Thoracic aorta (tissue), 2 donors: ENCODE data around the gene ERBB4. TPM values are rescaled to one million over a fixed set of nuclear protein-coding genes. Genes with fewer than 3 reads are reported as not detected.

Experiments used
- ATAC-seq: fragments of 150-250 bp; one replicate; pipeline ENCODE4 v1.8.0; 2017; ENCODE audit warnings: low read depth; ENCODE audit not compliant: insufficient number of reproducible peaks, low FRiP score
- DNase-seq: peaks from one replicate; pipeline ENCODE4 v3.0.0-alpha.2; 2020; ENCODE audit warnings: low spot score
- H3K27ac ChIP-seq, 2 donors: fragments of 200-600 bp; sonication (generic); 1 replicate in 1 of 2; 2 replicates in 1 of 2; pipeline ENCODE4 v1.5.1; 2016; ENCODE audit warnings: mild to moderate bottlenecking in 2 of 2, moderate library complexity in 2 of 2
- H3K27me3 ChIP-seq: fragments of 200-600 bp; sonication (generic); replicated peaks from 2 replicates; pipeline ENCODE4 v1.6.0; 2016; ENCODE audit warnings: mild to moderate bottlenecking; ENCODE audit not compliant: insufficient read depth
- H3K36me3 ChIP-seq: fragments of 200-600 bp; sonication (generic); one replicate; pipeline ENCODE4 v1.5.1; 2016
- H3K4me1 ChIP-seq, 2 donors: fragments of 200-600 bp; sonication (generic); 1 replicate in 1 of 2; 2 replicates in 1 of 2; pipeline versions ENCODE4 v1.5.1 to v1.6.0; 2016; ENCODE audit warnings: low read depth in 2 of 2, mild to moderate bottlenecking in 1 of 2; ENCODE audit not compliant: control insufficient read depth in 1 of 2
- H3K4me3 ChIP-seq: fragments of 200-600 bp; sonication (generic); 2 replicates; pipeline ENCODE4 v1.5.1; 2016; ENCODE audit warnings: mild to moderate bottlenecking
- H3K9me3 ChIP-seq: fragments of 200-600 bp; sonication (generic); 2 replicates; pipeline ENCODE4 v1.5.1; 2016
- CTCF ChIP-seq: fragments of 200-600 bp; sonication (generic); IDR thresholded peaks from one replicate; pipeline ENCODE4 v1.5.1; 2019; ENCODE audit warnings: antibody characterized with exemption
- total RNA-seq, 2 donors: library from RNA; depleted of rRNA; stranded (reverse); fragments of >200 nt; gene quantifications; one replicate each; pipeline versions ENCODE4 v1.1.0 to v1.2.3, GENCODE V29; 2016

ERBB4 gene
- total RNA-seq, 2 donors from 2014 or later: 15.7 to 29.3 TPM

DNA sequence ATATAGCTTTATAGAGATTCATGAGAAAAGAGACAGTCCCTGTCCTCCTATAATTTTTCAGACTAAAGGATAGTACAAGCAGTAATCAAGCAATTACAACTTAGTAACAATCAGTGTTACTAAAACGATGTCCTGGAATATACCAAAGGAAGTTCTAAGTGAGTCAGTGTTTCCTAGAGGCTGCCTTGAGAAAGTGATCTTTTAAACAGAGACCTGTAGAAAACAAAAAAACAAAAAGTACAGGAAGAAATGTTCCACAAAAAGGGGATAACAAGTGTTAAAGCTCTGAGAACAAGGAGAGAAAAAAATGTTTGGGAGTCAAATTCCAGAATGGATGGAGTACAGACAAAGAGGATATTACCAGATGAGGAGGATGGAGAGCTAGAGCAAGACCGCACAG is 556.4 kb downstream of the ERBB4 start:
- DNase-seq: no peak
- ATAC-seq: no peak
- TF ChIP-seq CTCF: no peak

DNA sequence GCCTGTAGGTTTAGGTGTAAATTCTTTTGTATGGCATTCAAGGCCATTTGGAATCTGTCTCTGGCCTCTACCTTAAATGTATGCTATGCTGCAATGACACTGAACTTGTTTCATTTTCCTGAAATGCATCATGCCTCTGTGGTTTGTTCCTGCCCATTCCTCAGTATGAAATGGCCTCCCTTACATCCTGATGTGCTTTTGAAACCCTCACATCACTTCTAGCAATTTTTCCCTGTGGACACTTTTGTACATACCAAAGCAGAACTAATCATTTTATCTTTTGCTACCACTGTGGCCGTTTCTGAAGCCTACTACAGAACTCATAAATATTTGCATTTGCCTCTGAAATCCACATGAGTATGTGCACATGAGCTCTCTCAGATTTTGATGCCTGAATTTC is 557.2 kb downstream of the ERBB4 start:
- no peak for DNase-seq
- Histone ChIP-seq H3K36me3 (no peaks in the 10 kb centered on the region), H3K27ac (no peak overlapping the region), H3K4me1 (peaks cover 8 to 20% of the 10 kb centered on the region in 2 donors), H3K9me3 (no peaks in the 10 kb centered on the region), H3K4me3 (no peak overlapping the region), H3K27me3 (no peaks in the 10 kb centered on the region)
- TF ChIP-seq CTCF: no peak
- ATAC-seq: no peak

More for the DNA sequence above, 556.4 kb downstream of the ERBB4 start:
- H3K27me3 ChIP-seq: no peaks in the 10 kb centered on the region
- peaks cover 8 to 14% of the 10 kb centered on the region in 2 donors for H3K4me1 ChIP-seq
- H3K36me3 ChIP-seq: no peaks in the 10 kb centered on the region
- no peak overlapping the region for H3K4me3 ChIP-seq
- H3K9me3 ChIP-seq: no peaks in the 10 kb centered on the region
- H3K27ac ChIP-seq: no peak overlapping the region

- no peak for DNase-seq
- no peaks in the 10 kb centered on the region for H3K27me3 ChIP-seq
- no peaks in the 10 kb centered on the region for H3K36me3 ChIP-seq
- H3K4me3 ChIP-seq: no peak overlapping the region
- no peak overlapping the region for H3K27ac ChIP-seq
- H3K4me1 ChIP-seq: peaks cover 8 to 13% of the 10 kb centered on the region in 2 donors
- peaks cover 3% of the 10 kb centered on the region for H3K9me3 ChIP-seq
- TF ChIP-seq CTCF: no peak
- ATAC-seq: no peak
These were observed 562.5 kb downstream of the ERBB4 start for GRCh38 chr2:211976076-211976475.

DNA sequence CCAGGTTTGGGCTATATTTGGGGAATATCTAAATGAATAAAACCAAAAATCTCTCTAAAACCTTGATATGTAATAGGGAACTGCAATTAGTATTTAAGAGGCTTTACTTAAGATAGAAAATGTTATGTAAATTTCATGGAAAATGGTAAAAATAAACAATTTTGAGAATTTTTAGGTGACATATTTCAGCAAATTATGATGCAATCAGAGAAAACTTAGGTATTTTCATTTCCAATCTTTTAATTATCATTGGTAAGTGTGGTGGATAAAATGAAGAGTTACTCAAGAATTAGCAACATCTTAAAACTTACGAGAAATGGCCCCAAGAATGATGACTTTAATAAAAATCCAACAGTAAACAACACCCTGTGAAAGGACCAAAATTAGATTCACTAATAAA is 571.4 kb downstream of the ERBB4 start:
- no peak overlapping the region for H3K4me3 ChIP-seq
- peaks cover 3% of the 10 kb centered on the region for H3K36me3 ChIP-seq
- peaks cover 4% of the 10 kb centered on the region for H3K9me3 ChIP-seq
- ATAC-seq (no peak), DNase-seq (no peak)
- TF ChIP-seq CTCF: no peak
- H3K27ac ChIP-seq: no peak overlapping the region
- no peaks in the 10 kb centered on the region for H3K4me1 ChIP-seq
- H3K27me3 ChIP-seq: no peaks in the 10 kb centered on the region

- no peaks in the 10 kb centered on the region for H3K36me3 ChIP-seq
- no peaks in the 10 kb centered on the region for H3K27me3 ChIP-seq
- no peak for DNase-seq
- ATAC-seq: no peak
- no peak overlapping the region for H3K4me3 ChIP-seq
- TF ChIP-seq CTCF: no peak
- no peaks in the 10 kb centered on the region for H3K4me1 ChIP-seq
- no peaks in the 10 kb centered on the region for H3K9me3 ChIP-seq
- H3K27ac ChIP-seq: no peak overlapping the region
These were observed 574.6 kb downstream of the ERBB4 start for GRCh38 chr2:211963969-211964368.
